Fibroblast of peridontal ligament (primary cell): ENCODE results near the gene RSPO1.

ENCODE experiments used
- DNase-seq: peaks from one replicate; pipeline ENCODE4 v3.0.0-alpha.2; 2010; ENCODE audit errors: extremely low read depth

Gene RSPO1

DNA sequence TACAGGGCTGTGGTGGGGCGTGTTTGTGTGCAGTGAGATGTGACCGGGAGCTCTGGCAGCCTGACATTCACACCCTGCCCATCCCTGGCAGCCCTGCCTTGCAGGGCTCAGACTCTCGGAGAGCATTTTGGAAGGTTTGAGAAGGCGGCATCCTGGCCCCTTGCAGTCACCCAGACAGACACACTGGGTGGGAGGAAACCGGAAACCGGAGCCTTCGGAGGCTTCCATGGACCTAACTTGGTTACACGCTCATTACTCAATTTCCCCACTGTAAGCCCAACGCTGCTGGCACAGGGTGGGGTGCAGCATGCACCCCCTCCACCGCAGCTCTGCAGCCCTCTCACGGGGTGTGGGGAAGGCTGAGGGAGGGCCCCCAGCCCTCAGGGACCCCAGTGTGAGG, 22.2 kb upstream of the RSPO1 start:
- DNase-seq, result no peak

DNA sequence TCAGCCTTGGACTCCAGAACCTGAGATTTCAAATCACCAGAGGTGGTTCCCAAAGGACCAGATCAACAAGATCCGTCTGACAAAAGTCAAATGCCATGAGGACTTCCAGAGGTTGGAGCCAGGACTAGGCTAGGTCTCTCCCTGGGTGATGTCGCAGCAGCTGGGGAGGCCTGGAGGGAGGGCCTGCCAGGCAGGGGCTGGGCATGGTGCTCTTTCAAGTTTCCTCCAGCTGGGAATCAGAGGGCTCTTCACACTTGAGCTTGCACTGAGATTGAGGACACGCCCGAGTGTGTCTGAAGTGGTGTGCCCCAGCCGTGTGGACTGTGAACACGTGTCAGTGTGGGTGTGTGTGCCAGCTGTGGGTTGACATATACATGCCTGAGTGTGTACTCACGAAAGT, 21.3 kb upstream of the RSPO1 start:
- no peak for DNase-seq

DNA sequence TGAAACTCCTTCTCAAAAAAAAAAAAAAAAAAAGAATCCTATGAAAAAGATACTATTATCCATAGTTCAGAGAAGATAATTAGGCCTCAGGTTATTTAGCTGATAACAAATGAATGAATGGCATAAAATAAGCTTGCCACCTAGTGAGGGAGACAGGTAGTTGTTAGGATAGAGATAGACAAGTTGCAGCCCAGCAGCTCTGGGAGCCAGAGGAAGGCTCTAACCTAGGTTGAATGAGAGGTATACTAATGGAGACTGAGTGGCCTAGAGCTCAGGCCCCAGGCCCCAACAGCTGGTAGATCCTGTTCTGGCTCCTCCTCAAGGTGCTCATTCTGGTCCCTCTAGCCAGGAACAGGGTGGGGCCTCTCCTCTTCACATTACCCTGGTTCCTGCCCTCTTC, 20.6 kb upstream of the RSPO1 start:
- DNase-seq, result no peak

- no peak for DNase-seq
Observed at GRCh38 chr1:37653906-37654305, 19.2 kb upstream of the RSPO1 start.

GRCh38 chr1:37652976-37653375, 18.3 kb upstream of the RSPO1 start:
- DNase-seq, result no peak

GRCh38 chr1:37651803-37652202, 17.1 kb upstream of the RSPO1 start:
- DNase-seq, result no peak

GRCh38 chr1:37650721-37651120, 16.0 kb upstream of the RSPO1 start:
- DNase-seq, result no peak

DNA sequence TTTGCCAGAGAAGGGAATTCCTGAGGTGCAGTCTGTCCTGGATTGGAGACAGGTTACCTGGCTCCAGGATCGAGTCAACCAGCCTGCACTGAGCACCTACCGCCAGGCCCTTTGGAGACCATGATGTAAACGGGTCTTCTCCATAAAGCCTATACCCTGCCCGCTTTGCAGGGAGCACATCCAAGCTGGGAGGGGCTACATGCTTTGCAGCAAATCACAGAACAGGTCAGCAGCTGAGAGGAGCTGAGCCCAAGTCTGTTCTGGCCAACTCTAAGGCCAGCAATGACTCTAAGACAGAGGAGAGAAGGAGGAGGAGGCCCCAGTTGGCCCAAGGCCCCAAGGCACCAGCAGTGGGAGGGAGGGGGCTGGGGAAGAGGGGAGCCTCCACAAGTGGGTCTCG, 15.5 kb upstream of the RSPO1 start:
- no peak for DNase-seq

- no peak for DNase-seq
Observed at GRCh38 chr1:37647281-37647680, 12.6 kb upstream of the RSPO1 start.

GRCh38 chr1:37641059-37641458, 6.4 kb upstream of the RSPO1 start:
- no peak for DNase-seq

- DNase-seq, result no peak
Observed at GRCh38 chr1:37636435-37636834, 1.7 kb upstream of the RSPO1 start.

- no peak for DNase-seq
Observed at GRCh38 chr1:37634992-37635902, 555 bp upstream of the RSPO1 start.

GRCh38 chr1:37633938-37634243, 801 bp downstream of the RSPO1 start:
- no peak for DNase-seq

- no peak for DNase-seq
Observed at GRCh38 chr1:37633040-37633937, 1.4 kb downstream of the RSPO1 start.

- DNase-seq, result no peak
Observed at GRCh38 chr1:37631036-37631435, 3.7 kb downstream of the RSPO1 start.

- DNase-seq, result no peak
Observed at GRCh38 chr1:37630426-37631028, 4.2 kb downstream of the RSPO1 start.

GRCh38 chr1:37629726-37630425, 4.8 kb downstream of the RSPO1 start:
- no peak for DNase-seq

DNA sequence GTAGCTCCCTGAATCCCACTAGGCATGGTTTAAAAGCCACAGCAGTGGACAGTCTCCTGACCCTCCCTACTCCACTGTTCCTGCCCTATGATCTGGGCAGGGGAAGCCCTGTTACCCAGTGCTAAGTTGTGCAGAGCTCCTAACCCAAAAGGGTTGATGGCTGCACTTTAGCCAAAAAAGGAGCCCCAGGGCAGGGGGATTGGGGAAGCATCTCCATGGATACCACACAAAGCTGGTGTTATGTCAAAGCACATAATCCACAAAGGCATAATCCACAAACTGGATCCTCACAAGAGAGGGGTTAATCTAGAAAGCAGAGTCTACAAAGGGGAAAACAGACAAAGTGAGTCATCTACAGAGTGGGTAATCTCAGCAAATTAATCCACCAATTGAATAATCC, 5.7 kb downstream of the RSPO1 start:
- DNase-seq, result no peak

- no peak for DNase-seq
Observed at GRCh38 chr1:37628026-37628556, 6.6 kb downstream of the RSPO1 start.

DNA sequence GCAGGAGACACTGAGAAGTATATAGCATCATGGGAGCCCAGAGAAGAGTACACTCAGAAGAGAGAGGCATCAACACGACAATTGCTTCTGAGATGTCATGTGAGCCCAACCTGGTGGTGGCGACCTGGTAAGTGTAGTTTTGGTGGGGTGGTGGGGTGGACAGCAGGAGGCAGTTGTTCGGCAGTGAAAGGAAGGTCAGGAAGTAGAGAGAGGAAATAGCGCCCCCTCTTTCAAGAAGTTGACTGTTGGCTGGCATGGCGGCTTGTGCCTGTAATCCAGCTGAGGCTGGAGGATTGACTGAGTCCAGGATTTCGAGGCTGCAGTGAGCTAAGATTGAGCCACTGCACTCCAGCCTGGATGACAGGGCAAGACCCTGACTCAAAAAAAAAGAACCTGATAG, 12.6 kb downstream of the RSPO1 start:
- no peak for DNase-seq

GRCh38 chr1:37621326-37621870, 13.3 kb downstream of the RSPO1 start:
- no peak for DNase-seq
